NCI-H526 (cell line): ENCODE data around the gene ZNF267.
"Not testable (repeated sequence)": the region's sequence is repeated elsewhere in the genome, so short reads cannot be mapped to it uniquely, and the experiment has no call there.

Source experiments
- DNase-seq, 2 experiments: peaks; one replicate each; lab custom pipeline; 2025; lab: John Stamatoyannopoulos, UW

ZNF267 gene

DNA sequence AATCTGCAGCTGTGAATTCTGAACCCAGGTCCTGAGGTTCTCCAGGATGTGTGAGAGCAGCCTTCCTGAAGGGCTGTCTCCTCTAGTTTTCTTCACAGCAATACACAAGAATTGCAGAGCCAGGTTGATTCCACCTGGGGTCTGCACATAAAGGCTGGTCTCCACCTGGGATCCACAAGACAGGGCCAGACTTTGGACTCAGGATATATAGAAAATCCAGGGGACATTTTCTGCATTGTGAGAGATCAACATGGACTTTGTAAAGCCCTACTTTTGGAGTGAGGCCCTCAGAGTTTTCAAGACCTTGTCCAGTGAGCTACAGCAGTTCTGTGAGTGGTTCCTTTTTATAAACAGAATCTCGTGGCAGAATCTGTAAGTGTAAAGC is 6.3 kb downstream of the ZNF267 start:
- no peak for DNase-seq

DNA sequence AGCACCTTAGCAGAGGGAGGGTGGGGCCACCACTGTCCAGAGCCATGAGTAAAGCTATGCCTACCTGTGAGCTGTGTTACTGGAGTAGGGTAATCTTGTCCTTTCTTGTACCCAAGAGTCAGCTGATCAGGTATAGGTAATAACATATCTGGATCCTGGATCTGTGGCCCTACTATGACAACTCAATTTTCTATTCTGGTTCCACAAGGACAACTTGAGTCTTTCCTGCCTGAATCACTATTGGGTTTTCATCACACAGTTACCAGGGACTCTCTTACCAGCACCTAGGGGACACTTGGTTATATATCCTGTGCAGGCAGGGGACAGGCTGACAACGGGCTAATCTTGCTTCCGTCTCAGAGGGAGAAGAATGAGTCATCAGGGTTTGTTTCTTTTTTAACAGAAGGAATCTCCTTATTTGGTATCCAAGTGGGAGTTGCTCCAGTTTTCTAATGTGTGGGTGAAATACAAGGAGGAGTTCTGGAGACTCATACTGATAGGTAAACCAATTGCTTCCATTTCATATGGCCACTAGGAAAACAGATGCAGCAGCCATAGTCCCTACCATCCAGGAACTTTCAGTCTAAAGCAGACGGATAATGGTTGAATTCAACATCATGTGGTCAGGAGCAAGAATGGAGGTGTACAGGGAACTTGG is 6.8 kb downstream of the ZNF267 start:
- no peak for DNase-seq

DNA sequence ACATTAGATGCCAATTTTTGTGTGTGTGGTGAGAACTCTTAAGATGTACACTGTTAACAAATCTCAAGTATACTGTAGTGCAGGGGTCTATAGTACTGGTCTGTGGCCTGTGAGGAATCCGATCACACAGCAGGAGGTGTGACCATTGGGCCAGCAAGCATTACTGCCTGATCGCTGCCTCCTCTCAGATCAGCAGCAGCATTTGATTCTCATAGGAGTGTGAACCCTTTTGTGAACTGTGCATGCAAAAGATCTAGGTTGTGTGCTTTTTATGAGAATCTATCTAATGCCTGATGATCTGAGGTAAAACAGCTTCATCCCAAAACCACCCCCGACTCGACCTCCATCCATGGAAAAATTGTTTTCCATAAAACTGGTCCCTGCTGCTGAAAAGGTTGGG is 12.6 kb downstream of the ZNF267 start:
- DNase-seq = no peak

DNA sequence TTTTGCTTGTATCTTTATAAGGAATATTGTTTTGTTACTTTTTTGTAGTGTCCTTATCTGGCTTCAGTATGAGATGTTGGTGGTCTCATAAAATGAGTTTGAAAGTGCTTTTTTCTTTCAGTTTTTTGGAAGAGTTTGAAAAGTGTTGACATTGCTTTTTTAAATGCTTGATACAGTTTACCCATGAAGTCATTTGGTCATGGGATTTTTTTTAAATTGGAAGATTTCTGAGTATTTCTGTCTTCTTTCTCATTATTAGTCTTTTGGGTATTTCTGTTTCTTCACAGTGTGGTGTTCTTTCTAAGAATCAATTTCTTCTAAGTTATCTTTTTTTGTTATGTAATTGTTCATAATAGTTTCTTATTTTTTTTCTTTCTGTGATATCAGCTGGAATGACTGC is 15.1 kb downstream of the ZNF267 start:
- no peak for DNase-seq

DNA sequence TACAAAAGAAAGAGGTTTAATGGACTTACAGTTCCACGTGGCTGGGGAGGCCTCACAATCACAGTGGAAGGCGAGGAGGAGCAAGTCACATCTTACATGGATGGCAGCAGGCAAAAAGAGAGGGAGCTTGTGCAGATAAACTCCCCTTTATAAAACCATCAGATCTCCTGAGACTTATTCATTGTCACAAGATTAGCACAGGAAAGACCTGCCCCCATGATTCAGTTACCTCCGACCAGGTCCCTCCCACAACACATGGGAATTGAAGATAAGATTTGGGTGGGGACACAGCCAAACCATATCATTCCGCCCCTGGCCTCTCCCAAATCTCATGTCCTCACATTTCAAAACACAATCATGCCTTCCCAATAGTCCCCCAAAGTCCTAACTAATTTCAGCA is 18.5 kb downstream of the ZNF267 start:
- not testable (repeated sequence) for DNase-seq

DNA sequence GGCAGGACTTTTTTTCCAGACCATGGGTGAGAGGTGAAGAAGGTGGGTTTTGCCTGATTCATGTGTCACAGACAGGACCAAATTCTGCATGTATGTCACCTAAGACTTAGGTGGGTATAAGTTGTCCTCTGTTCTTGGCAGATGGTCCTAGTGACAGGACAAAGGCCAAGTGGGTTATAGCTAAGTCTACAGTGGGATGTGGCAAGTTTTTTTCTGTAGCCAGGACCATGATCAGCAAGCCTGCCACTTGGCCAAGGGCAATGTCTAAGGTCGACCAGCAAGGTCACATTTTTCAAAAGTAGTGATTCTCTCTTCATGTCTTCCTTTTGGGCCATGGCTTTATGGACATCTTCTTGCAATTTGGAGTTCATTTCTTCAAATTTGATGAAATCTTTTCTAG is 20.2 kb downstream of the ZNF267 start:
- DNase-seq = no peak

DNA sequence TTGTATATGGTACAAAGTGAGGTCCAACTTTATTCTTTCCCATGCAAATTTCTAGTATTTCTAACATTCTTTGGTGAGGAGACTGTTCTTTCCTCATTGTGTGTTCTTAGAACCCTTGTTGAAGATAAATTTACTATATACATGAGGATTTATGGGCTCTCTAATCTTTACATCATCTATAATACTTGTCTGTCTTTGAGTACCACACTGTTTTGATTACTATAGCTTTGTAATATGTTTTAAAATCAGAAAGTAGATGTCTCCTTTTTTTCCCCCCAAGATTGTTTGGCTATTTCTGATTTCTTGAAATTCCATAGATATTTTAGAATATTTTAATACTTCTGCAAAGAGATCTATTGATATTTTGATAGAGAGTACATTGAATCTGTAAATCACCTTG is 23.7 kb downstream of the ZNF267 start:
- no peak for DNase-seq

DNA sequence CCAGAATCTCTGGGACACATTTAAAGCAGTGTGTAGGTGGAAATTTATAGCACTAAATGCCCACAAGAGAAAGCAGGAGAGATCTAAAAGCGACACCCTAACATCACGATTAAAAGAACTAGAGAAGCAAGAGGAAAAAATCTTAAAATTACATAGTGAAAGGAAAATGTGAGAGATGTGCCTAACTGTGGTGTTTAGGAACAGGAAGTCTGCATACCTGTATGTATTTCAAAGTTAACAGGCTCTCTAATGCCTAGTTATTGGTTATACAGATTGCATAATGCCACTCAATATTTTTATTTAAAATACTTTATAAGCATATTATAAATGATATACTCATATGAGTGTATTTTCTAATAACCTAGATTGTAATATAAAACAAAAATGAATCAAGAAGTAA is 25.9 kb downstream of the ZNF267 start:
- no peak for DNase-seq

DNA sequence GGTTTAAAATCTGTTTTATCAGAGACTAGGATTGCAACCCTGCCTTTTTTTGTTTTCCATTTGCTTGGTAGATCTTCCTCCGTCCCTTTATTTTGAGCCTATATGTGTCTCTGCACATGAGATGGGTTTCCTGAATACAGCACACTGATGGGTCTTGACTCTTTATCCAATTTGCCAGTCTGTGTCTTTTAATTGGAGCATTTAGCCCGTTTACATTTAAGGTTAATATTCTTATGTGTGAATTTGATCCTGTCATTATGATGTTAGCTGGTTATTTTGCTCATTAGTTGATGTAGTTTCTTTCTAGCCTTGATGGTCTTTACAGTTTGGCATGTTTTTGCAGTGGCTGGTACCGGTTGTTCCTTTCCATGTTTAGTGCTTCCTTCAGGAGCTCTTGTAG is 31.0 kb downstream of the ZNF267 start:
- DNase-seq = not testable (repeated sequence)

DNA sequence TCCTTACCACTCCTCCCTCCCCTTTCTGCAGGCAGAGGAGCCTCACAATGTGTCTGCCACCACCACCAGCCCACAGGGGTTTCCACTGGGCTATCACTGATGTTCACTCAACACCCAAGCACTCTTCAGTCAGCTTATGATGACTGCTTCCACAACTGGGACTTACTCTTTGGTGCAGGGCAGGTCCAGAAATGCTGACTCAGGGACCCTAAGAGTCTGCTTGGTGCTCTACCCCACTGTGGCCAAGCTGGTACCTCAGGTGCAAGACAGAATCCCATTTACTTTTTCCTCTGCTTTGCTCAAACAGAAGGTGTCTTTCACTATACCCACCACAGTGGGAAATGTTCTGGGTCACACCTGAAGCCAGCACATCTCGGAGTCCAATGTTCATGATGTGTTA is 40.1 kb downstream of the ZNF267 start:
- DNase-seq = no peak

DNA sequence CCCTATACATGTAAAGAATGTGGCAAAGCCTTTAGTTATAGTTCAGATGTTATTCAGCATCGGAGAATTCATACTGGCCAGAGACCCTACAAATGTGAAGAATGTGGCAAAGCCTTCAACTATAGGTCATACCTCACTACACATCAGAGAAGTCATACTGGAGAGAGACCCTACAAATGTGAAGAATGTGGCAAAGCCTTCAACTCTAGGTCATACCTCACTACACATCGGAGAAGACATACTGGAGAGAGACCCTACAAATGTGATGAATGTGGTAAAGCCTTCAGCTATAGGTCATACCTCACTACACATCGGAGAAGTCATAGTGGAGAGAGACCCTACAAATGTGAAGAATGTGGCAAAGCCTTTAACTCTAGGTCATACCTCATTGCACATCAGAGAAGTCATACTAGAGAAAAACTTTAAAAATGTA is 42.5 kb downstream of the ZNF267 start:
- DNase-seq = no peak

DNA sequence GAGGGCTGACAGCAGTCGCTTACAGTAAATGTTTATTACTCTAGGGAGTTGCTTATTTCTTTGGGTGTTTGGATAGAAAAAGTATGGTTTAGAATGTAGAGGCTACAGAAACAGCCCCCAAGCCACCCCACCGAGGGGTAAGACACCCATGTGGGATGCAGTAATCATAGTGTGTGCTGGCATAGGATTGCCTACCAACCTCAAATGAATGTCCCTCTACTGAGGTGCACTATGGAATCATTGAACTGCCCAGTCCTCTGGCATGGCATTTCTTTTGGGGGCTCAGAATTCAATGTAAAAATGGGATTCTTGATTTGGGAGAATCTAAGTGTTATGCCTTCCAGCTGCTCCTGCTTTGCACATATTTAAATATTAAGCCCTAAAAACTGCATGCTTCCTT is 46.8 kb downstream of the ZNF267 start:
- no peak for DNase-seq

DNA sequence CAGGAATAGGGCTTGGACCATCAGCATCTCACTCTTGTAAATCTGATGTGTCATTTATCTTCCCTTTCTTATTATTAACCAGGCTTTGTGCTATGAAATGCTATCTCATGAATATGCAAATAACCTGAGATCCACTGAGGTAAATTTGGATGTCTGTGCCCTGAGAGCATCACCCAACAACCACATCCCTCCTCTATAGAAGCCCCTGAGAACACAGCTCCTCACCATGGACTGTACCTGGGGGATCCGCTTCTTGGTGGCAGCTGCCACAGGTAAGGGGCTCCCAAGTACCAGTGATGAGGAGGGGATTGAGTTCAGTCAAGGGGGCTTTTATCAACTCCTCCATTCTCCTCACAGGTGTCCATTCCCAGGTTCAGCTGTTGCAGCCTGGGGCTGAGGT is 78.2 kb downstream of the ZNF267 start:
- DNase-seq = not testable (repeated sequence)

DNA sequence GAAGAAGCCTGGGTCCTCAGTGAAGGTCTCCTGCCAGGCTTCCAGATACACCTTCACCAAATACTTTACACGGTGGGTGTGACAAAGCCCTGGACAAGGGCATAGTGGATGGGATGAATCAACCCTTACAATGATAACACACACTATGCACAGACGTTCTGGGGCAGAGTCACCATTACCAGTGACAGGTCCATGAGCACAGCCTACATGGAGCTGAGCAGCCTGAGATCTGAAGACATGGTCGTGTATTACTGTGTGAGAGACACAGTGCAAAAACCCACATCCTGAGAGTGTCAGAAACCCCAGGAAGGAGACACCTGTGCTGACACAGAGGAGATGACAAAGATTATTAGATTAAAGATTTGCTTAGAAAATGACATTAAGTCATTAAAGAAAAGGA is 78.6 kb downstream of the ZNF267 start:
- not testable (repeated sequence) for DNase-seq

DNA sequence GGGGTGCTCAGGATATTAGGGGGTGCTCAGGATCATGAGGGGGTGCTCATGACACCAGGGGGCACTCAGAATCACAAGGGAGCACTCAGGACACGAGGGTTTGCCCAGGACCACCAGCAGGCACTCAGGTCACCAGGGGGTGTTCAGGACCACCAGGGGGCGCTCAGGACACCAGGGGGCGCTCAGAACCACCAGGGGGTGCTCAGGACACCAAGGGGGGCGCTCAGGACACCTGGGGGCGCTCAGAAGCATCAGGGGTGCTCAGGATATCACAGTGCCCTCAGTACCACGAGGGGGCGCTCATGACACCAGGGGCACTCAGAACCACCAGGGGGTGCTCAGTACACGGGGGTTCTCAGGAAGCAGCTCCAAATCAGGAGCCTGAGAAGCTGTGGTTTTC is 82.6 kb downstream of the ZNF267 start:
- DNase-seq = not testable (repeated sequence)

DNA sequence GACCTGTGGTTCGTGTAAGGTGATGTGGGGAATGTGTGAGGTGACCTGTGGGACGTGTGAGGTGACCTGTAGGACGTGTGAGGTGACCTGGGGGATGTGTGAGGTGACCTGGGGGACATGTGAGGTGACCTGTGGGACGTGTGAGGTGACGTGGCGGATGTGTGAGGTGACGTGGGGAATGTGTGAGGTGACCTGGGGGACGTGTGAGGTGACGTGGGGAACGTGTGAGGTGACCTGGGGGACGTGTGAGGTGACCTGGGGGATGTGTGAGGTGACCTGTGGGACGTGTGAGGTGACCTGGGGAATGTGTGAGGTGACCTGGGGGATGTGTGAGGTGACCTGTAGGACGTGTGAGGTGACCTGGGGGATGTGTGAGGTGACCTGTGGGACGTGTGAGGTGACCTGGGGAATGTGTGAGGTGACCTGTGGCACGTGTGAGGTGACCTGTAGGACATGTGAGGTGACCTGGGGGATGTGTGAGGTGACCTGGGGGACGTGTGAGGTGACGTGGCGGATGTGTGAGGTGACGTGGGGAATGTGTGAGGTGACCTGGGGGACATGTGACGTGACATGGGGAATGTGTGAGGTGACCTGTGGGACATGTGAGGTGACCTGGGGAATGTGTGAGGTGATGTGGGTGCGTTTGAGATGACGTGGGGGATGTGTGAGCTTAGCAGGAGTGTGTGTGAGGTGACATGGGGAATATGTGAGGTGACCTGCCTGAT is 86.7 kb downstream of the ZNF267 start:
- not testable (repeated sequence) for DNase-seq
